Brain microvascular endothelial cell (primary cell): ENCODE data around the gene DUSP18.

Experiments
- DNase-seq: peaks from one replicate; pipeline ENCODE4 v3.0.0-alpha.2; 2020
- H3K27ac ChIP-seq: fragments of 250-450 bp; sonication (Bioruptor Pico); 2 replicates; pipeline ENCODE4 v1.5.1; 2020; ENCODE audit warnings: mild to moderate bottlenecking, moderate library complexity
- H3K27me3 ChIP-seq: fragments of 250-450 bp; sonication (Bioruptor Pico); replicated peaks from 2 replicates; pipeline ENCODE4 v1.5.1; 2020; ENCODE audit warnings: mild to moderate bottlenecking
- H3K36me3 ChIP-seq: fragments of 250-450 bp; sonication (Bioruptor Pico); replicated peaks from 2 replicates; pipeline ENCODE4 v1.5.1; 2020; ENCODE audit warnings: mild to moderate bottlenecking
- H3K4me3 ChIP-seq: 2 replicates; pipeline ENCODE4 v1.5.1; 2011; ENCODE audit warnings: low read depth, mild to moderate bottlenecking, control low read depth, low read length, moderate library complexity
- CTCF ChIP-seq: IDR thresholded peaks from 2 replicates; pipeline ENCODE4 v1.5.1; 2011; ENCODE audit warnings: low read depth, mild to moderate bottlenecking, moderate library complexity, low read length, control low read depth, inconsistent platforms; ENCODE audit errors: missing control alignments
- in situ Hi-C: cut with HindIII; loops from 2 replicates; pipeline ENCODE4 v1.10.0; 2017; ENCODE audit warnings: low sequenced_read_pairs, low pct_ligation_motif_present

The DUSP18 gene

GRCh38 chr22:30664798-30665197 is 2.9 kb downstream of the DUSP18 start:
- Histone ChIP-seq H3K36me3 (peaks cover 7% of the 10 kb centered on the region), H3K27ac (no peak overlapping the region), H3K4me3 (no peak overlapping the region), H3K27me3 (no peaks in the 10 kb centered on the region)
- in situ Hi-C loops, result no loop called here
- no peak for DNase-seq
- no peak for TF ChIP-seq CTCF

- DNase-seq, result no peak
- Histone ChIP-seq H3K36me3 (peaks cover 7% of the 10 kb centered on the region), H3K4me3 (no peak overlapping the region), H3K27ac (no peak overlapping the region), H3K27me3 (no peaks in the 10 kb centered on the region)
- in situ Hi-C loops, result no loop called here
- TF ChIP-seq CTCF, result no peak
Measured at GRCh38 chr22:30662040-30662439, 5.6 kb downstream of the DUSP18 start.

GRCh38 chr22:30655532-30655931 is 12.1 kb downstream of the DUSP18 start:
- Histone ChIP-seq H3K27me3 (no peaks in the 10 kb centered on the region), H3K36me3 (no peaks in the 10 kb centered on the region), H3K27ac (no peak overlapping the region), H3K4me3 (no peak overlapping the region)
- in situ Hi-C loops, result no loop called here
- no peak for DNase-seq
- TF ChIP-seq CTCF, result no peak

- no peak for TF ChIP-seq CTCF
- no peaks in the 10 kb centered on the region for H3K36me3 ChIP-seq
- no peak overlapping the region for H3K27ac ChIP-seq
- H3K27me3 ChIP-seq, result no peaks in the 10 kb centered on the region
- DNase-seq, result no peak
- in situ Hi-C loops, result no loop called here
- H3K4me3 ChIP-seq, result no peak overlapping the region
Measured at GRCh38 chr22:30654361-30654760, 13.3 kb downstream of the DUSP18 start.

- Histone ChIP-seq H3K4me3 (no peak overlapping the region), H3K36me3 (no peaks in the 10 kb centered on the region), H3K27me3 (no peaks in the 10 kb centered on the region), H3K27ac (no peak overlapping the region)
- no peak for DNase-seq
- in situ Hi-C loops, result no loop called here
- TF ChIP-seq CTCF, result no peak
Measured at GRCh38 chr22:30652852-30653251, 14.8 kb downstream of the DUSP18 start.

GRCh38 chr22:30650508-30651116 is 17.1 kb downstream of the DUSP18 start:
- in situ Hi-C loops, result no loop called here
- no peak for TF ChIP-seq CTCF
- H3K36me3 ChIP-seq, result no peaks in the 10 kb centered on the region
- H3K4me3 ChIP-seq, result no peak overlapping the region
- no peaks in the 10 kb centered on the region for H3K27me3 ChIP-seq
- DNase-seq, result no peak
- H3K27ac ChIP-seq, result no peak overlapping the region
